ENCODE measurements around the gene DENND1C. TPM values are rescaled to one million over a fixed set of nuclear protein-coding genes. Genes with fewer than 3 reads are reported as not detected.

The DENND1C gene
- total RNA-seq, 1 donor from 2014 or later = 15.1 TPM

GRCh38 chr19:6476896-6477431 lies 4.6 kb downstream of the DENND1C start:
- peaks cover 13% of the 10 kb centered on the region for H3K4me1 ChIP-seq
- no peaks in the 10 kb centered on the region for H3K9me3 ChIP-seq
- H3K36me3 ChIP-seq = no peaks in the 10 kb centered on the region
- H3K27ac ChIP-seq = no peak overlapping the region
- intact Hi-C loops (cut with DNase I) = no loop called here
- no peak for ATAC-seq
- DNase-seq = no peak
- H3K27me3 ChIP-seq (ENCODE audit: low read depth) = peaks cover 25% of the 10 kb centered on the region
- H3K4me3 ChIP-seq = peak overlapping the region; percentile 31
- TF ChIP-seq, protein P1, sequence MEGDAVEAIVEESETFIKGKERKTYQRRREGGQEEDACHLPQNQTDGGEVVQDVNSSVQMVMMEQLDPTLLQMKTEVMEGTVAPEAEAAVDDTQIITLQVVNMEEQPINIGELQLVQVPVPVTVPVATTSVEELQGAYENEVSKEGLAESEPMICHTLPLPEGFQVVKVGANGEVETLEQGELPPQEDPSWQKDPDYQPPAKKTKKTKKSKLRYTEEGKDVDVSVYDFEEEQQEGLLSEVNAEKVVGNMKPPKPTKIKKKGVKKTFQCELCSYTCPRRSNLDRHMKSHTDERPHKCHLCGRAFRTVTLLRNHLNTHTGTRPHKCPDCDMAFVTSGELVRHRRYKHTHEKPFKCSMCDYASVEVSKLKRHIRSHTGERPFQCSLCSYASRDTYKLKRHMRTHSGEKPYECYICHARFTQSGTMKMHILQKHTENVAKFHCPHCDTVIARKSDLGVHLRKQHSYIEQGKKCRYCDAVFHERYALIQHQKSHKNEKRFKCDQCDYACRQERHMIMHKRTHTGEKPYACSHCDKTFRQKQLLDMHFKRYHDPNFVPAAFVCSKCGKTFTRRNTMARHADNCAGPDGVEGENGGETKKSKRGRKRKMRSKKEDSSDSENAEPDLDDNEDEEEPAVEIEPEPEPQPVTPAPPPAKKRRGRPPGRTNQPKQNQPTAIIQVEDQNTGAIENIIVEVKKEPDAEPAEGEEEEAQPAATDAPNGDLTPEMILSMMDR (IDR thresholded peaks at IDR 0.05) = no peak

- Histone ChIP-seq H3K4me3 (peak overlapping the region; percentile 31), H3K36me3 (no peaks in the 10 kb centered on the region), H3K27me3 (ENCODE audit: low read depth) (peaks cover 21% of the 10 kb centered on the region), H3K27ac (no peak overlapping the region), H3K4me1 (peaks cover 13% of the 10 kb centered on the region), H3K9me3 (no peaks in the 10 kb centered on the region)
- intact Hi-C loops (cut with DNase I) = no loop called here
- ATAC-seq = peak; percentile 93
- DNase-seq = peak; percentile 93
- TF ChIP-seq, protein P1 (IDR thresholded peaks at IDR 0.05) = no peak
Measured at GRCh38 chr19:6476155-6476895, 5.3 kb downstream of the DENND1C start.

GRCh38 chr19:6475321-6476108 lies 6.1 kb downstream of the DENND1C start:
- TF ChIP-seq, protein P1 (IDR thresholded peaks at IDR 0.05) = no peak
- peaks cover 18% of the 10 kb centered on the region for H3K27me3 ChIP-seq (ENCODE audit: low read depth)
- ATAC-seq = peak; percentile 35 to 39

DNA sequence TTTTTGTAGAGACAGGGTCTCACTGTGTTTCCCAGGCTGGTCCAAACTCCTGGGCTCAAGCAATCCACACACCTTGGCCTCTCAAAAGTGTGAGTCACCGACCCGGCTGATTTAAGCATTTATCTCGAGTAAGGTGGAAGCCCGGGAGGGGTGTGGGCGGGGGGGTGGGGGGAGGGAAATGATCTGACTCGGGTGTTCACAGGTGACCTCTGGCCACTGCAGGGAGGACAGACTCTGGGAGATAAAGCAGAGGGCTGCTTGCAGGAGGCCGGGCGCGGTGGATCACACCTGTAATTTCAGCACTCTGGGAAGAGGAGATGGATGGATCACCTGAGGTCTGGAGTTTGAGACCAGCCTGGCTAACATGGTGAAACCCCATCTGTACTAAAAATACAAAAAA lies 7.9 kb downstream of the DENND1C start:
- DNase-seq = no peak
- Histone ChIP-seq H3K36me3 (peaks cover 1% of the 10 kb centered on the region), H3K4me1 (peaks cover 13% of the 10 kb centered on the region), H3K4me3 (no peak overlapping the region), H3K27ac (no peak overlapping the region), H3K9me3 (no peaks in the 10 kb centered on the region), H3K27me3 (ENCODE audit: low read depth) (peaks cover 18% of the 10 kb centered on the region)
- intact Hi-C loops (cut with DNase I) = no loop called here
- TF ChIP-seq, protein P1 (IDR thresholded peaks at IDR 0.05) = no peak
- no peak for ATAC-seq

More at GRCh38 chr19:6475321-6476108, 6.1 kb downstream of the DENND1C start:
- no peaks in the 10 kb centered on the region for H3K9me3 ChIP-seq
- H3K27ac ChIP-seq = no peak overlapping the region
- intact Hi-C loops (cut with DNase I) = no loop called here
- peaks cover 13% of the 10 kb centered on the region for H3K4me1 ChIP-seq
- H3K36me3 ChIP-seq = no peaks in the 10 kb centered on the region
- peak overlapping the region; percentile 31 for H3K4me3 ChIP-seq
- DNase-seq = no peak

DNA sequence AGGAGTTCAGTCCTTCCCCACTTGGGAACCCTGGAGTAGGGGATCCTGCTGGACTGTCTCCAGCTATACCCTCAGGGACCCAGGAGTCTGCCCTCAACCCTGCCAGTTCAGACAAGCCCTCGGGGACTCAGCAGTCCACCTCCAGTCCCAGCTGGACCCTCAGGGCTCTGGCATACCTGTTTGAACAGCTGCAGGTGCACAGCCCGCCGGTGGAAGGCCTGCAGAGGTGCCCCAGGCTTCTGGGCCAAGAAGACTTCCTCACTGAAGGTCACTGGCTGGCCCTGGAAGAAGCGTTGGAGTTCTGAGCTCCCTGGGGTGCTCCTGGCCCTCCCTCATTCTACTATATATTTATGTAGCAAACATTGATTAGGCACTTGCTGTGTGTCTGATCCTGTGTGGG lies 8.9 kb downstream of the DENND1C start:
- Histone ChIP-seq H3K4me1 (peaks cover 13% of the 10 kb centered on the region), H3K9me3 (no peaks in the 10 kb centered on the region), H3K36me3 (peaks cover 7% of the 10 kb centered on the region), H3K27ac (no peak overlapping the region), H3K27me3 (ENCODE audit: low read depth) (peaks cover 18% of the 10 kb centered on the region), H3K4me3 (no peak overlapping the region)
- intact Hi-C loops (cut with DNase I) = no loop called here
- no peak for DNase-seq
- TF ChIP-seq, protein P1 (IDR thresholded peaks at IDR 0.05) = no peak
- ATAC-seq = no peak
